Erythroblast (primary cell): ENCODE data around the gene PGA3.

ENCODE experiments used
- GATA1 ChIP-seq: IDR thresholded peaks from 2 replicates; pipeline ENCODE4 v1.6.1; 2011; ENCODE audit warnings: low read depth, mild to moderate bottlenecking, control low read depth, low read length, moderate library complexity
- POLR2A ChIP-seq: IDR thresholded peaks from 2 replicates; pipeline ENCODE4 v1.6.1; 2011; ENCODE audit warnings: mild to moderate bottlenecking, low read length

GRCh38 chr11:61172888-61173287 lies 30.4 kb upstream of the PGA3 start:
- TF ChIP-seq POLR2A = no peak
- TF ChIP-seq GATA1 = no peak
